DMS53 (cell line): ENCODE measurements around the gene ASTN2.

Source experiments
- DNase-seq: peaks from one replicate; lab custom pipeline; 2025; lab: John Stamatoyannopoulos, UW

Gene ASTN2

GRCh38 chr9:117169089-117169621, 245.7 kb downstream of the ASTN2 start:
- no peak for DNase-seq

GRCh38 chr9:117164512-117164911, 250.3 kb downstream of the ASTN2 start:
- DNase-seq: no peak

GRCh38 chr9:117160254-117160653, 254.6 kb downstream of the ASTN2 start:
- DNase-seq: peak; percentile 54

GRCh38 chr9:117156771-117157535, 257.9 kb downstream of the ASTN2 start:
- no peak for DNase-seq

- peak; percentile 8 for DNase-seq
Measured at GRCh38 chr9:117156144-117156688, 258.6 kb downstream of the ASTN2 start.

GRCh38 chr9:117153021-117153420, 261.8 kb downstream of the ASTN2 start:
- no peak for DNase-seq

GRCh38 chr9:117151716-117152115, 263.1 kb downstream of the ASTN2 start:
- no peak for DNase-seq

- no peak for DNase-seq
Measured at GRCh38 chr9:117149996-117150395, 264.9 kb downstream of the ASTN2 start.

GRCh38 chr9:117145811-117146490, 268.9 kb downstream of the ASTN2 start:
- DNase-seq: no peak

GRCh38 chr9:117145081-117145480, 269.8 kb downstream of the ASTN2 start:
- DNase-seq: no peak

- no peak for DNase-seq
Measured at GRCh38 chr9:117138231-117138630, 276.6 kb downstream of the ASTN2 start.

- no peak for DNase-seq
Measured at GRCh38 chr9:117136461-117136860, 278.4 kb downstream of the ASTN2 start.

- no peak for DNase-seq
Measured at GRCh38 chr9:117135501-117136098, 279.3 kb downstream of the ASTN2 start.

GRCh38 chr9:117134826-117135500, 279.9 kb downstream of the ASTN2 start:
- DNase-seq: no peak

GRCh38 chr9:117126871-117127270, 288.0 kb downstream of the ASTN2 start:
- no peak for DNase-seq

GRCh38 chr9:117125531-117125930, 289.3 kb downstream of the ASTN2 start:
- no peak for DNase-seq

- no peak for DNase-seq
Measured at GRCh38 chr9:117123729-117124128, 291.1 kb downstream of the ASTN2 start.

- DNase-seq: no peak
Measured at GRCh38 chr9:117122953-117123352, 291.9 kb downstream of the ASTN2 start.

GRCh38 chr9:117122102-117122501, 292.8 kb downstream of the ASTN2 start:
- DNase-seq: no peak

GRCh38 chr9:117121316-117121715, 293.5 kb downstream of the ASTN2 start:
- no peak for DNase-seq

GRCh38 chr9:117120061-117120460, 294.8 kb downstream of the ASTN2 start:
- peak; percentile 68 for DNase-seq

- no peak for DNase-seq
Measured at GRCh38 chr9:117116084-117116483, 298.8 kb downstream of the ASTN2 start.
